VCaP (cell line): ENCODE results near the gene HEBP2.

Experiments
- H3K27ac ChIP-seq: fragments of 450-650 bp; 2 replicates; pipeline ENCODE4 v1.5.1; 2017
- CTCF ChIP-seq: fragments of 450-650 bp; conservative IDR thresholded peaks from 2 replicates; pipeline ENCODE4 v1.5.1; 2017; ENCODE audit warnings: mild to moderate bottlenecking, moderate library complexity

HEBP2 gene

GRCh38 chr6:138450445-138450844, 46.4 kb downstream of the HEBP2 start:
- no peak for TF ChIP-seq CTCF
- H3K27ac ChIP-seq: no peak overlapping the region

- no peak overlapping the region for H3K27ac ChIP-seq
- TF ChIP-seq CTCF: no peak
These were observed 47.0 kb downstream of the HEBP2 start for GRCh38 chr6:138451043-138451442.

- TF ChIP-seq CTCF: no peak
- no peak overlapping the region for H3K27ac ChIP-seq
These were observed 51.1 kb downstream of the HEBP2 start for GRCh38 chr6:138454981-138455706.

GRCh38 chr6:138455746-138456400, 51.9 kb downstream of the HEBP2 start:
- H3K27ac ChIP-seq: no peak overlapping the region
- no peak for TF ChIP-seq CTCF

GRCh38 chr6:138456401-138456790, 52.4 kb downstream of the HEBP2 start:
- TF ChIP-seq CTCF: no peak
- no peak overlapping the region for H3K27ac ChIP-seq

GRCh38 chr6:138461647-138462046, 57.6 kb downstream of the HEBP2 start:
- TF ChIP-seq CTCF: no peak
- H3K27ac ChIP-seq: no peak overlapping the region

- TF ChIP-seq CTCF: no peak
- no peak overlapping the region for H3K27ac ChIP-seq
These were observed 60.1 kb downstream of the HEBP2 start for GRCh38 chr6:138464085-138464484.
